ENCODE results near the gene SYCN.

SYCN gene

DNA sequence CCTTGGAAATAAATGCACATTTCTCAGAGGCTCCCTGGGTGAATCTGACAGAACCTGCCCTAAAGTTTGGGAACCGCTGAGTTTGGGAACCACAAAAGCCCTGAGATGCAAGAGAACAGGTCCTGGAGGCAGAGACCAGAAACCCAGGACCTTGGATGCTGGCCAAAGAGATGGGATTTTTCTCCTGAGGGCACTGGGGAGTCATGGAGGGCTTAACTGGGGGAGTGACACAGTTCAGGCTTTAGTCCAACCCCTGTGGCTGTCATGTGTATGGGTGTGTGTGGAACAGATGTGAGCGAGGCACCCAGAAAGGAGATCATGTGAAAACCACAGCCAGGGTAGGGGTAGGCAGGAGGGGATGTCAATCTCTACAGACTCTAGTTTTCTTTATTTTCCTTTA is 11.2 kb downstream of the SYCN start:
- H3K4me3 ChIP-seq (replicated peaks; ENCODE audit: low read depth, low read length): no peak overlapping the region
- no peak for DNase-seq (ENCODE audit: low read depth)
- TF ChIP-seq, protein P1, sequence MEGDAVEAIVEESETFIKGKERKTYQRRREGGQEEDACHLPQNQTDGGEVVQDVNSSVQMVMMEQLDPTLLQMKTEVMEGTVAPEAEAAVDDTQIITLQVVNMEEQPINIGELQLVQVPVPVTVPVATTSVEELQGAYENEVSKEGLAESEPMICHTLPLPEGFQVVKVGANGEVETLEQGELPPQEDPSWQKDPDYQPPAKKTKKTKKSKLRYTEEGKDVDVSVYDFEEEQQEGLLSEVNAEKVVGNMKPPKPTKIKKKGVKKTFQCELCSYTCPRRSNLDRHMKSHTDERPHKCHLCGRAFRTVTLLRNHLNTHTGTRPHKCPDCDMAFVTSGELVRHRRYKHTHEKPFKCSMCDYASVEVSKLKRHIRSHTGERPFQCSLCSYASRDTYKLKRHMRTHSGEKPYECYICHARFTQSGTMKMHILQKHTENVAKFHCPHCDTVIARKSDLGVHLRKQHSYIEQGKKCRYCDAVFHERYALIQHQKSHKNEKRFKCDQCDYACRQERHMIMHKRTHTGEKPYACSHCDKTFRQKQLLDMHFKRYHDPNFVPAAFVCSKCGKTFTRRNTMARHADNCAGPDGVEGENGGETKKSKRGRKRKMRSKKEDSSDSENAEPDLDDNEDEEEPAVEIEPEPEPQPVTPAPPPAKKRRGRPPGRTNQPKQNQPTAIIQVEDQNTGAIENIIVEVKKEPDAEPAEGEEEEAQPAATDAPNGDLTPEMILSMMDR (IDR thresholded peaks at IDR 0.05; ENCODE audit: low read length, missing control alignments): no peak

DNA sequence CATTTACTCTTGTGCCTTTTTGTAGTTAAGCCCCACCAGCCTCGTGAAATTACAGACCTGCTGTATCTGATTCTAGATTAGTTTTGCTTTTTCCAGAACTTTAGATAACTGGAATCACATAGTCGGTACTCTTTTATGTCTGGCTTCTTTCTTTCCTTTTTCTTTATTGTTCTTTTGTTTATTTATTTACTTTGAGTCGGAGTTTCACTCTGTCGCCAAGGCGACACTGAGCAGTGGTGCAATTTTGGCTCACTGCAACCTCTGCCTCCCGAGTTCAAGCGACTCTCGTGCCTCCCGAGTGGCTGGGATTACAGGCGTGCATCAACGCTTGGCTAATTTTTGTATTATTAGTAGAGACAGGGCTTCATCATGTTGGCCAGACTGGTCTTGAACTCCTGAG is 13.3 kb downstream of the SYCN start:
- TF ChIP-seq, protein P1 (IDR thresholded peaks at IDR 0.05; ENCODE audit: low read length, missing control alignments): no peak
- DNase-seq (ENCODE audit: low read depth): no peak
- no peak overlapping the region for H3K4me3 ChIP-seq (replicated peaks; ENCODE audit: low read depth, low read length)

- TF ChIP-seq, protein P1 (IDR thresholded peaks at IDR 0.05; ENCODE audit: low read length, missing control alignments): no peak
- H3K4me3 ChIP-seq (replicated peaks; ENCODE audit: low read depth, low read length): no peak overlapping the region
- no peak for DNase-seq (ENCODE audit: low read depth)
Measured at GRCh38 chr19:39188960-39189359, 15.1 kb downstream of the SYCN start.

- no peak for DNase-seq (ENCODE audit: low read depth)
- no peak overlapping the region for H3K4me3 ChIP-seq (replicated peaks; ENCODE audit: low read depth, low read length)
- TF ChIP-seq, protein P1 (IDR thresholded peaks at IDR 0.05; ENCODE audit: low read length, missing control alignments): no peak
Measured at GRCh38 chr19:39187552-39187943, 16.5 kb downstream of the SYCN start.

DNA sequence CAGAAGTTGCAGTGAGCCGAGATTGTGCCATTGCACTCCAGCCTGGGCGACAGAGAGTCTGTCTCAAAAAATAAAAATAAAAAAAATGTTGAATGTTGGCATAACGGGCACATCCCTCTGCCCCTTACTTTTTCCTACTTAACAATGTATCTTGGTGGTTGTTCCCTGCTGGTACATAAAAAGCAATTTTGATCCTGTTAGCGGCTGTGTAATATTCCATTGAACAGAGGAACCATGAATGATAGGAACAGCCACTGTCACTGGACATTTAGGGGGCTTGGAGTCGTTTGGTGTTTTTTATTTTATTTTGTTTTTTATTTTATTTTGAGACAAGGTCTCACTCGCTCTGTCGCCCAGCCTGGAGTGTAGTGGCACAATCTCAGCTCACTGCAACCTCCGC is 17.7 kb downstream of the SYCN start:
- H3K4me3 ChIP-seq (replicated peaks; ENCODE audit: low read depth, low read length): no peak overlapping the region
- no peak for DNase-seq (ENCODE audit: low read depth)
- TF ChIP-seq, protein P1 (IDR thresholded peaks at IDR 0.05; ENCODE audit: low read length, missing control alignments): no peak

DNA sequence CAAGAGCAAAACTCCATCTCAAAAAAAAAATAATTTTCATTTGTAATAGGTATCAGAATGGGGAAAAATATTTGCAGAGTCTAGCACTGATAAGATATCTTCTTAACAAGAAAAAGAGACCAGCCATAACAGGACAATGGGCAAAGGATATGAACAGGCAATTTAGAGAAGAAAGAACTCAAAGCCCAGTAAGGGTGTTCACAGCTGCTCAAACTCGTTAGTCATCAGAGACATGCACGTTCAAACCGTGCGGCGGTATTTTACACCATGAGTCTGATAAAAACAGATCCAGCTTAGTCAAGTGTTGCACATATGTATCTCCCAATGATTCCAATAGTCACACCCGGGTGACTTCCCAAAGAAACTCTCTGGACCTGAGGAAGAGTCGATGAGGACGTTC is 21.0 kb downstream of the SYCN start:
- DNase-seq (ENCODE audit: low read depth): no peak
- TF ChIP-seq, protein P1 (IDR thresholded peaks at IDR 0.05; ENCODE audit: low read length, missing control alignments): no peak
- no peak overlapping the region for H3K4me3 ChIP-seq (replicated peaks; ENCODE audit: low read depth, low read length)

- H3K4me3 ChIP-seq (replicated peaks; ENCODE audit: low read depth, low read length): no peak overlapping the region
- DNase-seq (ENCODE audit: low read depth): no peak
- TF ChIP-seq, protein P1 (IDR thresholded peaks at IDR 0.05; ENCODE audit: low read length, missing control alignments): no peak
Measured at GRCh38 chr19:39182174-39182505, 21.9 kb downstream of the SYCN start.
